Measurements from ENCODE around the gene LRRC75A. TPM values are rescaled to one million over a fixed set of nuclear protein-coding genes. Genes with fewer than 3 reads are reported as not detected.
"Not testable (repeated sequence)": the region's sequence is repeated elsewhere in the genome, so short reads cannot be mapped to it uniquely, and the experiment has no call there.

Gene LRRC75A
- total RNA-seq, 1 donor = 11.0 TPM

GRCh38 chr17:16415031-16415924 lies 76.7 kb downstream of the LRRC75A start, which contains the start of gene TRPV2:
TRPV2 (plus strand) TSS chr17:16415571; CDS start chr17:16417669, 2,098 bp downstream.
- peak in 2 of 3 donors; percentile 65 to 77 for DNase-seq (ENCODE audit: low read depth in 2 of 3, low spot score in 2 of 3)

DNA sequence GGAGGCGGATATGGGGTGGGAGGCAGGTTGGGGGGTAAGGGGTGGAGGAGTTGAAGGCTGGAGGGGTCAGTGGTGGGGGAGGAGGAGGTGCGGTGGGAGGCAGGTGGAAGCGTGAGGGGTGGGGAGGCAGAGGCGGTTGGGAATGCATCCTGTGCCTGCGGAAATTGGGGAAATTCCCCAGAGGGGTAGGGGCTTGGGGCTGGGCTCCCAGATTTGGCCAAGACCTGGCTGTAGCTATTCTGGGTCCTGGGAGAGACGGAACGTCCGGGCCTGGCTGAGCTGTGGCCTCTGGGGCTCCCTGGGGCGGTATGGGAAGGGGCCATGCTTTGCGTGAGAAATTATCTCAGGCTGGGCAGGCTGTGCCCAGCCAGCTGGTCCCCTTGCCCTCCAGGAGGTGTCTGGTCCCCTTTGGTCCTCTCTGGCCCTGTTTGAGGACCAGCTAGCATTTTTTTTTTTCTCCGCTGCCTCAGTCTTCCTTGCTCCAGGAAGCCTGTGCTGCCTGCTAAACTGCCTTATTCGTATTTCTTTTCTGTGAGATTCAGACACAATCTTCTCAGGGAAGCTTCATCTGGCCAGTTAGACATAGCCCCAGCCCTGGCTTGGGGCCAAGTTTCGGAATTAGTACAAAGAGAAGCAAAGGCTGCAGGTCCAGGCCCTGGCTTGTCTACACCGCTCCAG lies 83.9 kb downstream of the LRRC75A start:
- DNase-seq (ENCODE audit: low read depth in 2 of 3, low spot score in 2 of 3) = peak in 2 of 3 donors; percentile 59 to 67

GRCh38 chr17:16406742-16407674 lies 85.0 kb downstream of the LRRC75A start:
- DNase-seq (ENCODE audit: low read depth in 2 of 3, low spot score in 2 of 3) = peak in 2 of 3 donors; percentile 64 to 69

- not testable (repeated sequence) for DNase-seq (ENCODE audit: low read depth in 2 of 3, low spot score in 2 of 3)
Measured at GRCh38 chr17:16403847-16404246, 88.1 kb downstream of the LRRC75A start.

GRCh38 chr17:16398270-16399267 lies 93.4 kb downstream of the LRRC75A start:
- peak in 2 of 3 donors; percentile 90 to 96 for DNase-seq (ENCODE audit: low read depth in 2 of 3, low spot score in 2 of 3)

DNA sequence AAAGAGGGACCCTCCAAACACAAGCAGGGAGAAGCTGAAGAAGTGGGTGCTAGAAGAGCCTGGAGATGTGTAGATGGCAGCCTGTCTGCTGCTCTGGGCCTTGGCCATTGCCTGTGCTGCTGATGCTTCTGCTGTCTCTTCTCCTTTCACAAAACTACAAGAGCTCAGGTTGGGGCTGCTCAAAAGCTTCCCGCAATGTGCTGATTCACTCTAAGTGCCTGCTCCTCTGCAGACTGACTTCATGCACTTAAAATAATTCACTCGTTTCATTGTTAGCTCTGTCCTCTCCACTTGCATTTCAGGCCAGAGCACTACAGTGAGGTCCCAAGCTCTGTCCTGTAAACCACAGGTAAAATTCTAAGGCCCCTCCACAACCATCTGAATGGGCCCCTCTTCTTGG lies 95.3 kb downstream of the LRRC75A start:
- peak in 1 of 3 donors; percentile 73 for DNase-seq (ENCODE audit: low read depth in 2 of 3, low spot score in 2 of 3)

GRCh38 chr17:16395887-16396286 lies 96.1 kb downstream of the LRRC75A start:
- DNase-seq (ENCODE audit: low read depth in 2 of 3, low spot score in 2 of 3) = not testable (repeated sequence)

GRCh38 chr17:16392491-16392890 lies 99.5 kb downstream of the LRRC75A start:
- DNase-seq (ENCODE audit: low read depth in 2 of 3, low spot score in 2 of 3) = not testable (repeated sequence)

Small RNAs within 50 kb of the gene (small RNA-seq; reads per million reads assigned to genes)
- gene SNORD49A (not detected), gene SNORD65 (not detected)

Other genes starting within 250 kb of the LRRC75A start
- gene CENPV, start 138.7 kb downstream of the LRRC75A start, total RNA-seq = 12.9 TPM
- 2,360 TPM for gene UBB, start 111.1 kb downstream of the LRRC75A start, total RNA-seq
- 149 TPM for gene TRPV2, start 76.6 kb downstream of the LRRC75A start, total RNA-seq
- gene ZNF287, start 77.0 kb upstream of the LRRC75A start, total RNA-seq = 3.2 TPM
- gene ZNF624, start 161.7 kb upstream of the LRRC75A start, total RNA-seq = 3.5 TPM
- 4.3 TPM for gene CCDC144A, start 198.0 kb upstream of the LRRC75A start, total RNA-seq

All from hematopoietic multipotent progenitor cell (in vitro differentiated cells).